GM19043 (cell line): ENCODE results near the gene MIA3.
A peak's percentile ranks its signal among the peaks of the same experiment; 100 is the strongest.
"Not testable (repeated sequence)": the region's sequence is repeated elsewhere in the genome, so short reads cannot be mapped to it uniquely, and the experiment has no call there.

ENCODE experiments used
- ATAC-seq: cut with Tn5 transposase; IDR thresholded peaks from one replicate; pipeline ENCODE4 v1.9.1; 2021; ENCODE audit warnings: low read depth; ENCODE audit not compliant: unreplicated experiment

The MIA3 gene, protein sequence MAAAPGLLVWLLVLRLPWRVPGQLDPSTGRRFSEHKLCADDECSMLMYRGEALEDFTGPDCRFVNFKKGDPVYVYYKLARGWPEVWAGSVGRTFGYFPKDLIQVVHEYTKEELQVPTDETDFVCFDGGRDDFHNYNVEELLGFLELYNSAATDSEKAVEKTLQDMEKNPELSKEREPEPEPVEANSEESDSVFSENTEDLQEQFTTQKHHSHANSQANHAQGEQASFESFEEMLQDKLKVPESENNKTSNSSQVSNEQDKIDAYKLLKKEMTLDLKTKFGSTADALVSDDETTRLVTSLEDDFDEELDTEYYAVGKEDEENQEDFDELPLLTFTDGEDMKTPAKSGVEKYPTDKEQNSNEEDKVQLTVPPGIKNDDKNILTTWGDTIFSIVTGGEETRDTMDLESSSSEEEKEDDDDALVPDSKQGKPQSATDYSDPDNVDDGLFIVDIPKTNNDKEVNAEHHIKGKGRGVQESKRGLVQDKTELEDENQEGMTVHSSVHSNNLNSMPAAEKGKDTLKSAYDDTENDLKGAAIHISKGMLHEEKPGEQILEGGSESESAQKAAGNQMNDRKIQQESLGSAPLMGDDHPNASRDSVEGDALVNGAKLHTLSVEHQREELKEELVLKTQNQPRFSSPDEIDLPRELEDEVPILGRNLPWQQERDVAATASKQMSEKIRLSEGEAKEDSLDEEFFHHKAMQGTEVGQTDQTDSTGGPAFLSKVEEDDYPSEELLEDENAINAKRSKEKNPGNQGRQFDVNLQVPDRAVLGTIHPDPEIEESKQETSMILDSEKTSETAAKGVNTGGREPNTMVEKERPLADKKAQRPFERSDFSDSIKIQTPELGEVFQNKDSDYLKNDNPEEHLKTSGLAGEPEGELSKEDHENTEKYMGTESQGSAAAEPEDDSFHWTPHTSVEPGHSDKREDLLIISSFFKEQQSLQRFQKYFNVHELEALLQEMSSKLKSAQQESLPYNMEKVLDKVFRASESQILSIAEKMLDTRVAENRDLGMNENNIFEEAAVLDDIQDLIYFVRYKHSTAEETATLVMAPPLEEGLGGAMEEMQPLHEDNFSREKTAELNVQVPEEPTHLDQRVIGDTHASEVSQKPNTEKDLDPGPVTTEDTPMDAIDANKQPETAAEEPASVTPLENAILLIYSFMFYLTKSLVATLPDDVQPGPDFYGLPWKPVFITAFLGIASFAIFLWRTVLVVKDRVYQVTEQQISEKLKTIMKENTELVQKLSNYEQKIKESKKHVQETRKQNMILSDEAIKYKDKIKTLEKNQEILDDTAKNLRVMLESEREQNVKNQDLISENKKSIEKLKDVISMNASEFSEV (N-terminal part only)

DNA sequence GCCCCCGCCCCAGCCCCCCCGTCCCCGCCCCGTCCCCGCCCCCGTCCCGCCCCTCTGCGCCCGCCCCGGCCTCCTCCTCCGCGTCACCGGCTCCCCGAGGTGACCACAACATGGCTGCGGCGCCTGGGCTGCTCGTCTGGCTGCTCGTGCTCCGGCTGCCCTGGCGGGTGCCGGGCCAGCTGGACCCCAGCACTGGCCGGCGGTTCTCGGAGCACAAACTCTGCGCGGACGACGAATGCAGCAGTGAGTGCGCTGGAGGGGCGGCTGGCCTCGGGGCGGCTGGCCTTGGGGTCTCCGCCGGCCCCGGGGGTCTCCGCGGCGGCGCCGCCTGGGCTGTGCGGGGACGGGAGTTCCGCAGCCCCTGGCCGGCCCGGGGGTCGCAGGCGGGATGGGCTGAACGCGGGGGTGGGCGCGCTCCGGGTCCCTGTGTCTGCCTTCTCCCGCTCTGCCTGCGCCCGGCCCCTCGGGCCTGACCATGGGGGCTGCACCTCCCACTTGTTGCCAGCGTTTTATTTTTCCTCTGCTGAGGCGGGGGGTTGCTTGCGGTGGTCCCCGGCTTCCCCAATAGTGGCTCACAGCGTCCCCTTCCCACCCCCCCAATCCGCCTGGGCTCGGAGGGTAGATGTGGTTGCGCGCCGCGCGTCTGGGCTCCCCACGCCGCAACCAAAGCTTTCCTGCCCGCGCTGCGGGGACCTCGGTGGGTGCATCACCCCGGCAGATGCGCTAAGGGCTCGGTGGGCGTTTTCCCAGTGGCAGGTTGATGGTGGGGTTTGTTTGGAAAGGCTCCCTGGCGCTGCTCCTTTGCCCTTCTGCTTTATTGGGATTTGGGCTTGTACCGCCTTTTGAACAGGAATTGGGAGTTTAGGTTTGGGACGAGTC is at the start of gene MIA3:
TSS of gene MIA3 (plus strand) at position 97 of the 879 bp plus-strand sequence. CDS start at position 111, 14 bp downstream.
- peak; percentile 42 for ATAC-seq

DNA sequence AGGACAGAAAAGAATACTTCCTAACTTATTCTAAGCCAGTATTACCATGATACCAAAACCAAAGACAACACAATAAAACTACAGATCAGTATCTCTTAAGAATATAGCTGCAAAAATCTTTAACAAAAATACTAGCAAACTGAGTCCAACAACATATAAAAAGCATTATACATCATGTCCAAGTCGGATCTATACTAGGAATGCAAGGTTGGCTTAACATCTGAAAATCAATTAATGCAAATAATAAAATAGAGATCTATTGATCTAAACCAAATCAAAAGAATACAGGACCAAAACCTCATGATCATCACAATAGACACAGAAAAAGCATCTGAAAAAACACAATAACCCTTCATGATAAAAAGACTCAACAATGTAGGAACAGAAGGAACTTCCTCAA is 47.1 kb upstream of the MIA3 start:
- no peak for ATAC-seq

DNA sequence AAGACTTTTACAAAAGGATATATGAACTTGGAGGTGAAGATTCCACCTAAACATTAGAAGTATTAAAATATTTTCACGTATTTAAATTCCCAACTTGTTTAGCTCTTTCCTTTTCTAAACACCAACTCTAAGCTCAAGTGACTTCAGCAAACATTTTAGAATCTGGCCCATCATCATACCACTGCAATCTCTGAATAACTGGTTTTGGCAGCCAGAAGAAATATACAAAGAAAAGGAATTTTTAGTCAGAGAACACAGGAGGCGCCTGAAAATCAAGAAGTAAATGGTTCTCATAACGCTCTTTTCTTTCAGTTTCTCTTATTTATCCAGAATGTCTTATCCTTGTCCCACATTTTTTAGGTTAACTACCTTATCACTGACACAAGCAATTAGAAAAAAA is 38.6 kb upstream of the MIA3 start:
- no peak for ATAC-seq

DNA sequence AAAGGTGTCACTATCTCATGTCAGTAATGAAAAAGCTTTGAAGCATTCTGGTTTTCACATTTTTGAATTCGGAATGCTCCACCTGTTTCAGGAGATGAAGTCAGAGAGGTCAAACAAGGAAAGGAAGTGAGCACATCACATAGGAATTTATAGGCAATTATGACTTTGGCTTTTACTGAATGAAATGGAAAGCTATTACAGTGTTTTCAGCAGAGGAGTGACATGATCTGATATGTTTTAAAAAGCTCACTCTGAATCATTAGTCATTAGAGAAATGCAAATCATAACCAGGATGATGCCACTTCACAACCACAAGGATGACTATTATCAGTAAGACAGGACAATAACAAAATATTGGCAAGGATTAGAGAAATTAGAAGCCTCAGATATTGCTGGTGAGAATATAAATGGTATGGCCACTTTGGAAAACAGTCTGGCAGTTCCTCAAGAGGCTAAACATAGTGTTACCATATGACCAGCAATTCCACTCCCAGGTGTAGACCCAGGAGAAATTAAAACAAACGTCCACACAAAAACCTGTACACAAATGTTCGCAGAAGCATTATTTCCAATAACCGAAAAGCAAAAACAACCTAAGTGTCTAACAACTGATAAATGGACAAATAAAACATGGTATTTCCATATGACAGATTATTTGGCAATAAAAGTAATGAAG is 35.7 kb upstream of the MIA3 start:
- no peak for ATAC-seq

DNA sequence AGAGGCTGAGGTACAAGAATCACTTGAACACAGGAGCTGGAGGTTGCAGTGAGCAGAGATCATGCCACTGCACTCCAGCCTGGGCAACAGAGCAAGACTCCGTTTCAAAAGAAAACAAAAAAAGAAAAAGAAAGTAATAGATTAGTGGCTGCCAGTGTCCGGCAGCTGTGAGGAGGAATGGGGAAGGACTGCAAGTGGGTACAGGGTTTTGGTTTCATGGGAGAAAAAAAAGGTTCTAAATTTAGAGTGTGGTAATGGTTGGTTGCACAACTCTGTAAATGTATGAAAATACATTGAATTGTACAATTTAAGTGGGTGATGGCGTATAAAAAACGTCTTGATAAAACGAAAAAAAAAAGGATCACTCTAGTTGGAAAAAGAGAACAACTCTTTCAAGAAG is 34.8 kb upstream of the MIA3 start:
- peak; percentile 87 for ATAC-seq

DNA sequence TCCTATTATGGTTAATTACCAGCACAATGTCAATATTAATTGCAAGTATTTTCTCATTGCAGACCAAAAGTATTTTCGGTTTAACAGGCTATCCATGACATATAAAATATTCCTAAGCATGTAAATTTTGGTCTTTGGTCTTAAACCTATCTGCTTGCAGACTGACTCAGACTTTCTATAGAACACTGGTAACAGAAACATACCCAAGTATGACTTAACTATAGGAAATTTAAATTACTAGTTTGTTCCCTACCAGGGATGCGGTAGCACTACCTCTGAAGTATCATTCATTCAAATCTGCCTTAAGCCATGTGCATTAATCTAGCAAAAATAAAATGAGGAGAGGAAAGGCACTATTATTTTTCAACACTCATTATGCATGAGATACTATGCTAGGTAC is 31.1 kb upstream of the MIA3 start:
- no peak for ATAC-seq

DNA sequence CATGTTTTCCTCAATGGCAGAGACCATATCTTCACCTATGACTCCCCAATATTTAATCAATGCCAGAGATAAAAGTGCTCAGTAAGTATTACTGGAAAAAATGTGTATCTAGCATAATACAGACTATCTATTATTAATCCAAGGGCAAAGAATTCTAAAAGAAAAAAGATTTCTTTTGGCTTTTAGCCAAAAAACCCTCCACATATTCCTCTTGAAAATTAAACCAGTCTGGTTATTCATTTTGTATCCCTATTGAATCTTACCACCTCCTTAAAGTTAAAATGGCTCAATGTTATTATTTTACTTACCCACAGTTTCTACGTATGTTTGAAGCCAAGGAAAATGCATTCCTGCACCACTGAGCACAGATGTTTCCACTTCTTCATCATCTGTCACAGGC is 29.8 kb upstream of the MIA3 start:
- ATAC-seq, result no peak

DNA sequence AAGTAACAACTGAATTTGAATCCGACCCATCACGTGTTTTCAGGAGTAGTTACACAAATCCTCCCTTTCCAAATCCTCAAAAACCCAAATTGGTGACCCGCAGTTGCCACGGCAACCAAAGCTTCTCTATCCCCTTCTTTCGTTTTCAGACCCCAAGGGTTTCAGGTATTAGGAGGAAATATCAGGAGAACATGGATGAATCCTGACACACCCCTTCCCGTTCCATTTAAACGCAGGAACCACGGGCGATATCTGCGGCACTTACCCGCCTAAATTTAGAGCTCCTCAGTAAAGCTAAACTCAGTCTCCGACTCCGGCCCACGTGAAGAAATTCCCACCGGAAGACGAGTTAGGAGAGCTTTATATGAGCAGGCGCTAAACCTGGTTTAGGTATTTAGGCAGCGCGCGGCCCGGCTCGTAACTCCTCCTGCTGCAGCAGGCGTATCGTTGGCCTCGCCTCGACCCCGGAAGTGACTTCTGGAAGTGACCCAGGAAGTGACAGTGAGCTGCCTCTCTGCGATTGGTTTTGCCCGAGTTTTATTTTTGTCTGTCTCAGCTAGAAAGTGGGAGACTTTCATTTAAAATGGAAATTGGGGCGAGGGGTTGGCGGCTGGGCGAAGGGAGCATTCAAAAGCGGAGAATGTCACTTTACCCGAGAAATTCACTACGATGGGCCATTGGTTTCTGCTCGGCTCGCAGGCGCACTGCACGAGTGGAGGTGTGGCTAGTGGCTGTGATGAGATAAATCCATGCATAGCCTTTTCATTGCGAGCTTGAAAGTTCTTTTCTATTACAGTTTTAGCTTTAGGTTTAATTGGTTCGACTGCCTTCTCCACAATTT is 28.2 kb upstream of the MIA3 start, which contains the start of gene TAF1A:
TSS of gene TAF1A (minus strand) at position 472 of the 841 bp plus-strand sequence.
- ATAC-seq, result peak; percentile 99

DNA sequence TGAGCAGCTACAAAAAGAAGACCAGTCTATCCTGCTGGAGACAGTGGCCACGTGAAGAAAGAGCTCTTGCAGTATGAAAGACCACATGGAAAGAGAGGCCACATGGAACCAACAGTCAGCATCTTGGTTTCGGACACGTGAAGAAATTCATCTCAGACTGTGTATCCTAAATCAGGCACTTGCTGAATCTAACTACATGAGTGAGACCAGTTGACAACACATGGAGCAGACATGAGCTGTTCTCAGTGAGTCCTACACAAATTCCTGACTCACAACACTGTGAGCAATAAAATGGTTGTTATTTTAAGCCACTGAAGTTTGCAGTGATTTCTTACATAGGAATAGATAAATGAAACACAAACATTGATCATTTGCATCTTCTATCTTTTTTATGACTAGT is 25.7 kb upstream of the MIA3 start:
- no peak for ATAC-seq

DNA sequence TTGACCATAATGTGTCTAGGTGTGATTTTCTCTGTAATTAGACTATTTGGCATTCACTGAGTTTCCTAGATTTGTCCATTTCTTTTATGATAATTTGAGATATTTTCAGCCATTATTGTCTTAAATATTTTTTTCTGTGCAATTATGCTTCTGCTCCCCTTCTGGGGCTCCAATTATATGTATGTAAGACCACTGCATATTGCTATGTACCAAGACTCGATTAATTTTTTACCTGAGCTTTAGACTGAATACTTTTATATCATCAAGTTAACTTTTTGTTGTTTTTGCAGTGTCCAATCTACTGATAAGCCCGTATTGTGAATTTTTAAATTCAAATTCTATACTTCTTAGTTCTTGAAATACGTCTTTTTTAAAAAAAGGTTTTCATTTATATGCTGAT is 23.1 kb upstream of the MIA3 start:
- ATAC-seq, result no peak

DNA sequence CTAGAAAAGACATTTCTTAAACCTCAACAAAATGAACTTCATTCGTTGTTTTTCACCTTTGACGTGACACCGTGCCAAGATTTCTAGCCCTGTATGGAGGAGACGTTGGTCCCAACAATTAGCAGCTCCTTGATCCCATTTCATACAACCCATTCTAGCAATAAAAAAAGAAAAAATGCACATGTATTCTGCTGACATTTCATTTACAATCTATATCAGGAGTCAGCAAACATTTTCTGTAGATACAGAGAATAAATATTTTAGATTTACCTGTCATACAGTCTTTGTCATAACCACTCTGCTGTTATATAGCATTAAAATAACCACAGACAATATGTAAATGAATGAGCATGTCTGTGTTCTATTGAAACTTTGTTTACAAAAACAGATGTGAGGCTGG is 21.2 kb upstream of the MIA3 start:
- no peak for ATAC-seq

DNA sequence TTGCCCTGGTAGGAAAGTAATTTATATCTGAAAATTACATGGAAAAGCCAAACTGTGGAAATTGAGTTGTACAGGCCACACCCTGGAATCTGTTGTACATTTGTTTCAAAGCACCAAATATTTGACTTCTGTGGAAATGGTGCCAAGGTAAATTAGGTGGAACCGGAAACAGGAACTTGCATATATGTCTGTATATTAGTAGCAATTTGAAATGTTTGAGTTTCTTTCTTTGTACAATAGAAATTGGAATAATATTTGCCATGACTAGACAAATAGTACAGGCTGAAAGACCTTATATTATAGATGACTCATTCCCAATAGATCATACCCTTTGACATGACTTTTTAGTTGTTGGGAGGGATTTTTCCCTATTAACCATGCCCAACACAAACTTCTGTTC is 17.6 kb upstream of the MIA3 start:
- no peak for ATAC-seq

DNA sequence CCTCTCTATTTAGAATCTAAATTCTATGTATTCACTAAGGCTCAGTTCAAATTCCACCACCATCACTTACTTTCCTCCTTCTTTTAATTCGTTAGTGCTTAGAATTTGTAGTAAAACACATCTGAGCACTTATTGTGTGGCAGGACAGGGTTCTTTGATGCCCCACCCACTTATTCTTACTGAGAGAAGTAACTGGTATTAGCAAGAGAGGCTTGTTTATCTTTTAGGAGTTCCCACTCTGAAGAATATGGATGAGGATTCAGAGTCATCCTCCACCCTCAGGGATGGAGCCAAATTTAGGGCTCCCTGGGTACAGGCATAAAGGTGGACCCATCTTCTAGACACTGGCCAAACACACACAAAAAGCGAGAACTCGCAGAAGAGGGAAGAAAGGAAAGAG is 16.6 kb upstream of the MIA3 start:
- ATAC-seq, result no peak

DNA sequence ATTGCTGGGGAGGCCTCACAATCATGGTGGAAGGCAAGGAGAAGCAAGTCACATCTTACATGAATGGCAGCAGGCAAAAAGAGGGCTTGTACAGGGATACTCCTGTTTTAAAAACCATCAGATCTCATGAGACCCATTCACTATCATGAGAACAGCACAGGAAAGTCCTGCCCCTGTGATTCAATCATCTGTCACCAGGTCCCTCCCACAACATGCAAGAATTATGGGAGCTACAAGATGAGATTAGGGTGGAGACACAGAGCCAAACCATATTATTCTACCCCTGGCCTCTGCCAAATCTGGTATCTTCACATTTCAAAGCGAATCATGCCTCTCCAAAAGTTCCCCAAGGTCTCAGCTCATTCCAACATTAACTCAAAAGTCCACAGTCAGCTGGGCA is 11.1 kb upstream of the MIA3 start:
- no peak for ATAC-seq

DNA sequence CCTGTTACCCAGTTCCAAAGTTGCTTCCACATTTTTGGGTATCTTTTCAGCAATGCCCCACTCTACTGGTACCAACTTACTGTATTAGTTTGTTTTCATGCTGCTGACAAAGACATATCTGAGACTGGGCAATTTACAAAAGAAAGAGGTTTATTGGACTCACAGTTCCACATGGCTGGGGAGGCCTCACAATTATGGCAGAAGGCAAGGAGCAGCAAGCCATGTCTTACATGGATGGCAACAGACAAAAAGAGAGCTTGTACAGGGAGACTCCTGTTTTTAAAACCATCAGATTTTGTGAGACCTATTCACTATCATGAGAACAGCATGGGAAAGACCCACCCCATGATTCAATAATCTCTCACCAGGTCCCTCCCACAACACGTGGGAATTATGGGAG is 8.8 kb upstream of the MIA3 start:
- ATAC-seq, result not testable (repeated sequence)

DNA sequence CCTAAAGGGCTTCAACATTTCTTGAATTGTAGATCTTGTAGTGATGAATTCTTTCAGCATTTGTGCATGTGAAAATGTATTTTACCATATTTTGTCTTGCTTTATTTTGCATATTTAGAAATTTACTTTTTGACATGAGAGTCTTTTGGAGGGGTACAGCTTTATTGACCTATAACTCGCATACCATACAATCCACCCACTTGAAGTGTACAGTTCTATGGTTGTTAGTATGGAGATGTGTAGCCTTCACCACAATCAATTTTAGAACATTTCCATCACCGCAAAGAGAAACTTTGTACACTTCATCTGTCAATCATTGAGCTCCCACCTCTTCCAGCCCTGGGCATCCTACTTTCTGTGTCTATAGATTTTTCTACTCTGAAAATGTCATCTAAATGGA is 7.2 kb upstream of the MIA3 start:
- ATAC-seq, result no peak

DNA sequence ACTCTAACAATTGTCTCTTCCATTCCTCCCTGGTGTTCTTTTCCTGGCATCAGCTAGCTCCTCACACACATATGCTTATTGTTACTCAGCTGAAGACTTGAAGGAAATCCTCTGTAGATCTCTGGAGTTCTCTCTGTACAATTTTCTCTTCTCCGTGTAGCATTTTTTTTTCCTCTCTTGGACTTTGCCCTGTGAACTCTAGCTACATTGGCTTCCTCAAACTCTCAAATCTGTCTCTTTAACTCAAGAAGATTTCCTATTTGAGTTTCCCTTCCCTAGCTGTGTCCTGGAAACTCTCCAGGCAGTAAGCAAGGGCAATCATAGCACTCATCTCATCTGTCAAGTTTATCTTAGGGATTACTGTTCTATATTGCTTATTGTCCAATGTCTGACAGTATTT is 4.3 kb upstream of the MIA3 start:
- no peak for ATAC-seq

DNA sequence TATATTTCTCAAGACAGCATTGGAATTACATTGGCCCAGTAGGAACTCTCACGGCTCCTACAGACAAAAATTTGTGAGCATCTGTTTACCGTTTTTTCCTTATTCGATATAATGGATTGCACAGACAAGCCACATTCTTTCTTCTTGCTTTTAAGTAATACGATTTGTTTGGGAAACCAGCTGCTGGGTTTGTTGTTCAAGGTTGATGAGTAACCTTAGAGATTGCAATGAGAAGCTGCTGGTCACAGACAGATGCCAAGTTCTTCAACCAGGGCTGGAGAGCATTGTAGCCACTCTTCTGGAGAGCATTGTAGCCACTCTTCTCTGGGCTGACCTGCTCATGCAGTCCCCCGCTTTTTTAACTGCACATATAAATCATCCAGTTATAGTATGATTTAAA is 1.4 kb upstream of the MIA3 start:
- ATAC-seq, result no peak
